NCI-H82 treated with DMSO at 0.1 percent for 48 hours (cell line): ENCODE data around the gene MYLK4.

Source experiments
- DNase-seq: peaks from one replicate; lab custom pipeline; 2025; ENCODE audit not compliant: unreplicated experiment; lab: John Stamatoyannopoulos, UW

MYLK4 gene

DNA sequence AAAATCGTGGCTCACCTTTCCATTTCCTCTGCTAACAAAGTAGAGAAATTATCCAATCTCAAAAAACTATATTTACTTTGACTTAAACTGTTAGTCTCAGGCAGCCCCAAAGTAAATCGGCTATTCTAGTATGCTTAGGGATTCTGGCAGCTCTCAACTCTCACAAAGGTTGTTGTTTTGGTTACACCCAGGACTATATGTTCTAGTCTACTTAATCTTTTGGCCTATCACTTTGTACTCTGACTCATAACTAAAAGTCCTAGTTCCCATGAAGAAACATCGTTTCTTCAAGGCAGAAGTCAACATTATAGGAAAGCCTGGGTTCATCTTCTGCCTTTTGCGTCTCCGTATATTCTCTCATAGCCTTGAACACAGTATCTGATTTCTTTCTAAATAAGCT is 42.3 kb downstream of the MYLK4 start:
- no peak for DNase-seq

DNA sequence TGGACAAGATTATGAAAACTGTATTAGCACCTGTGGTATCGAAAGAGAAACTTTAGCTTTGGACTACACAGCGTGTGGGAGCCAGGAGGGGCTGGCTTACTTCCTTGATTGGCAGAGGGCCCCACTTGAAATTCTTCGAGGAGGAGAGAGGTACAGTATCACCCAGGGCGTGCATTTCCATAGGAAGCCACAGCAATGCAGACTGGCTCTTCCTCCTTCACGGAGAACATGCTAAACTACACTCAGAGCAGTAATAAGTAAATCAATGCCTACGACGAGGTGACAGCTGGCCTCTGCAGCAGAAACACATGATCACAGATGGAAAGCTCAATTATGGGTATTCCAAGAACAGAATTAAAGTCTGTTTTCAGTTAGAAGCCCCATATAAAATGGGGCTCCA is 44.2 kb downstream of the MYLK4 start:
- no peak for DNase-seq

DNA sequence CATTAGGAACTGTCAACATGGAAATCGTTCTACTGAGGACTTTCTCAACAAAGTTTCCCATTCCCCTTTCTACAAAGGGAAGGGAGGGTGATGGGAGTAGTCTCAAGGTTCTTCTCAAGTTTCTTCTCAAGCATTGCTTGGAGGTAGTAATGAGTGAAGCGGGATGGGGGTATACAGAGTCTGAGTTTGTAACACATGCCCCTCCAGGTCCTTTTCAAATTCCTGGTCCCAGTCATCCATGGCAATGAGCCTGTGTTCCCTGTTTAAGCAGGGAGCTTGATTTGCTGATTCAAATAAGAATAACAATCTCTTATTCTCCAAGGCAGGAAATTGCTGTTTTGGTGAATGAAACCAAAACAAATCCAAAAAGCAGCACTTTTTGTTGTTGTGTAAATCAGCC is 45.5 kb downstream of the MYLK4 start:
- DNase-seq, result no peak

DNA sequence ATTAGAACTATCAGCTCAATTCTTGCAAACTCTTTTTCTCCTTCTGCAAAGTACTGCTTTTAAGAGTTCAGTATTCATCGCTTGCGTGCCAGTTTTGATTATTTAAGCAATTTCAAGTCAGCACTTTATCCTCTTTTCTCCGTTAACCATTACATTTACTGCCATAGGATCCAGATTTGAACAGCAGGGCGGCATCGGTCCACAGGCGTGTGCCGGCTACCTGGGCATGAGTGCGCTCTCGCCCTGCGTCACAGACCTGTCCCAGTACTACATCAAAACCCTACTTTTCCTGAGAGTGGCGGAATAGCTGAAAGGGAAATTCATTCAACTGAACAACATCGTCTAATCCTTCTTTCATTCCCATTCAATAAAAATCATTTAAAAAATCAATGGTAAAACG is 53.4 kb downstream of the MYLK4 start:
- DNase-seq, result no peak

DNA sequence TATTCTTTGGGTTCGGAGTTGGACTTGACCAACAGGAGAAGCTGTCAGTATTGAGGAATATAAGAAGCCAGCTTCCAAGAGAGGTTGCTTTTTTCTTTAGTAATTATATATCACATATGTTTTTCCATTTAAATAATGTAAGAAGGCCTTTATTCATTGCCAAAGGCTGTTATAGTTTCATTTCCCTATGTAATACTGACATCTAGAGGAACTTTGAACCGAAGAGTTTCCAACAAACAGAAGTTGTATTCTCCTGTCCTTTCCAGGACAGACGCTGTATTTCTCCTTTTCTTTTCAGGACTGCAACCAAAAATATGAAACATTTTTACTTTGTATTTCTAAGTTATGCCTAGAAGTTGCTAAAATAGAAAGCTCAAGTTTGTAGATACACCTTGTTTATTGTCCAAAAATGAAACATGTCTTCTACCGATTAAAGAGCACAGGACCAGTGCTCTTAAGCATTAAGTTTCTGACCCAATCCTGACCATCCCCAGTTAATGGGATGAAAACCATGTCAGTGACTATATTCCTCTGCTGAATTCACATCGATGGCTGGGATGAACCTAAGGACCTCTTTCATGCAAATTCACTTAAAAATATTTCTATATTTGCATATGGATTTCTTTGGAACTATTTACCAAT is 55.1 kb downstream of the MYLK4 start:
- DNase-seq, result no peak

DNA sequence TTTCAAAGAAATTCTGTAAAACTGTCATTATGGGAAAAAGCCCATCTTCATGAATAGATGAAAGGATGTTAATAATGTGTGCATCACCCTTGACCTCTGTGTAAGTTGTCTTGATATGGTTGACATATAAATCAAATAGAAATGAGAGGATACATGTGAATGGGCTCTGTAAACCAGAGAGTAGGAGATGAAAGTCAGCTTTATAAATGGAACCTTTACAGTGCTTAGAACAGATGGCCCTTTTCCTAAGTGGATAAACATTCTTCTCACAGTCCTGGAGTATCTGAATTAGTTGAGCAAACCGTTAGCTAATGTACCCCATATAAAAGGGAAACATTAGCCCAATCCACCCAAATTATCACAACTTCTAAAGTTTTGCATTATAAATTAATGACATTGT is 57.5 kb downstream of the MYLK4 start:
- DNase-seq, result peak; percentile 74

DNA sequence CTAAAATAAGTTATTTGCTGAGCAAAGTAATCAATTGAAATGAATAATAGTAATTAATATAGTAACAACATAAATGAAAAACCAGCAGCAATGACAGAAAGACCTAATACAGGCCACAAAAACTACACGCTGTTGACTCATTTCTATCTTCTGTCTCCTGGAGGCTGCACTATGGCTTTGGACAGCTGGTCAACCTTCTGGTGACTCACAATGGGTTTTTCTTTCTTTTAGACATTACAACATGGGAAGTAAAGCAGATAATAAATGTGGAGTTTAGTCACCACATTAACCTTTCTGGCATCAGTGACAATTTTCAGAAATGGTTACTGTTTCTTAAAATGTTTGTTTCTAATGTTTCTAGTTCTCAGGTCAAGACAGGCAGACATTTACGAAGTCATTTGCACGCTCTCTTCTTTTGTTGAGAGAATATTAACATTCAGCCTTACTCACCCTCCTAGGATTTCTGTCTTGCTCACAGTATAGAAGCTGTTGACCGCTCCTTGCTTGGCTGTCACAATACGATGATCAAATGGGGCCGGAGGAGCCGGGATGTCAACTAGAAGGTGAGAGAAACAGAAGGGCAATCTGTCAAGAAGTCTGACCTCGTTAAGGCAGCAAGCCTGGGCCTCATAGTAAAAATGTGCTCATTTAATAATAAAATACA is 62.2 kb downstream of the MYLK4 start:
- DNase-seq, result no peak

DNA sequence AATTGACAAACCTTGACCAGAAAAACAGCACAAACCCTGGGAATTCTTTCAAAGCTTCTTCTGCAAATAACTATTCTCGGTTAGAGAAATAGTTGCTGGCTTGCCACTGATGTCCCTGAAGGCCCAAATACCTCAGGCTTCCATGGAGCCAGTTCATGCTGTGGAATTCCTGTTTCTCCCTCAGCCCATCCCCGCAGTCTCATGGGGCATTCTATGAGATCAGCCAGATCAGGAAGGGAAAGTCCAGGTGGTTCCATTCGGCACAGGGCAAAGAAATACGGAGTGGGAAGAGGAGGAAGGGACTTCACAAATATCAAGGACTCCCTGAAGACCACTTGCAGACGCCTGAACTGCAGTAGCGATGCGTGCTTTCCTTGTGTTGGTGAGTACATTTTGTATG is 63.3 kb downstream of the MYLK4 start:
- DNase-seq, result no peak

DNA sequence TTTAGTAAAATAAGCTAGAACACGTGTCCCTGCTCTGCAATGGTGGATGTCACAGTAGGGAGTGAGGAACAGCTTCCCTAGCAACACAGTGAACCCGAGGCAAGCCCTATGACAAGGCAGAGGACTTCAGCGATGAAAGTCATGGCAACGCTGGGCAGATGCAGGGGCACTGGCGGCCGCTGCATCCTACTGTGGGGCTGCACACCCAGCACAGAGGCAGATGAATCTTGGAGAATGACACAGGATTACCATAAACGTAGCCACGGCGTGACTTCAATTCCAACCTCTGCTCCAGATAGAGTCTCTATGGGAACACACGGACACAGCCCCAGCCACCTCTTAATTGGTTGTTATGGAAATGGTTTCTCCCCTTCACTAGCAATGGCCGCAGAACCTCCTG is 64.2 kb downstream of the MYLK4 start:
- DNase-seq, result no peak

DNA sequence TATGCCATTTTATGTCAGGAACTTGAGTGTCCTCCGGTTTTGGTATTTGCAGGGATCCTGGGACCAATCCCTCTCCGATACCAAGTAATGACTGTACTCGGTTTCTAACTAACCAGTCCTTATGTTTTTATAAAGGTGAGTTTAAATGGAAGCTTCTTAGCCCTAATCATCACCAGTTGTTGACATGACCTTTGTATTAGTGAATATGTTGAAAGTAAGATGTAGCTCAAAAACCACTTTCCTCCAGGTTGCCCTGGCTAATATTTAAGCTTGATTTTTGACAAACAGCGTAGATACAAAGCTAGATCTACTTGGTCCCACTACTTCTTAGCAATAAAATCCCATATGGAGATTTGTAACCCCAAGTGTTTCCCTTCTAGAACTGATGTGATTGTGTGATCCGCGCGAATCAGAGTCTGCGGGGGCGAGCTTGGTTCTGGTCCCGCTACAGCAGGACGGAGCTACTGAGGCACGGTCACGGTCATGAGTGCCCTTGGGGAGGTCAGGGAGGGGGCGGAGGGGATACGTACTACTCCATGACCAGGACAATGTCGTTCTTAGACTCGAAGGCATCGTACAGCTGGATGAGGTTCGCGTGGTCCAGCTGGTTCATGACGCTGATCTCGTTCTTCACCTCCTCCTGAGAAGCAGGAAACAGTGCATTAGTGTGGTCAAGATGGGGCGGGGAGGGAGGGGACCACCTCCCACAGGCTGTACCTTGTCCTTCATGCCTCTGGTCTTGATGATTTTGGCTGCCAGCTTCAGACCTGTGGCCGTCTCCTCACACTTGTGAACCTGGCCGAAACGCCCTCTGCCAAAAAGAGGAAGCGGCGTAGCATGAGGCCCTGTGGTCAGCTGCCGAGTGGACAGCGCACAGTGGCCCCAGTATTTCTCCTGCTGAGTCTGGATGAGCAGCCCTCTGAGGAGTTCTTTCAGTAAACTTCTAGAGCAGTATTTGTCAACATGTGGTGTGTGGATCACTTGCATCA is 65.7 kb downstream of the MYLK4 start:
- no peak for DNase-seq

DNA sequence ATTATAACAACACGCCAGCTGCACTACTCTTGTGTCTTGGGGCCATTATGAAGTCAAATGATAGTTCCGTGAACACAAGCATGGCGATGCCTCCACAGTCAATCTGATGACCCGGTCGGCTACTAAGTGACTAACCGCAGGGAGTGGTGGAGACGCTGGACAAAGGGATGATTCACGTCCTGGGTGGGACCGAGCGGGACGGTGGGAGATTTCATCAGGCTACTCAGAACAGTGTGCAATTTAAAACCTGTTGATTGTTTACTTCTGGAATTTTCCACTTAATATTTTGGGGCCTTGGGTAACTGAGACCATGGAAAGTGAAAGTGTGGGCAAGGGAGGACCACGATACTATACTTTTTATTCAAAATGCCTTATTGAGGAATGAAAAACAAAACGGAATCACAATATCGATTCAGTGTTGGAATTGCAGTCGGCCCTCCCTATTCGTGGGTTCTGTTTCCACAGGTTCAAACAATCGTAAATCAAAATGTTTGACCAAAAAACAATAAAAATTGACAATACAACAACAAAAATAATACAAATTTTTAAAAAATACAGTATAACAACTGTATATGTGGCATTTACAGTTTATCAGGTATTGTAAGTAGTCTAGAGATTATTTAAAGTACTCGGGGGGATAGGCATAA is 66.5 kb downstream of the MYLK4 start:
- DNase-seq, result no peak

DNA sequence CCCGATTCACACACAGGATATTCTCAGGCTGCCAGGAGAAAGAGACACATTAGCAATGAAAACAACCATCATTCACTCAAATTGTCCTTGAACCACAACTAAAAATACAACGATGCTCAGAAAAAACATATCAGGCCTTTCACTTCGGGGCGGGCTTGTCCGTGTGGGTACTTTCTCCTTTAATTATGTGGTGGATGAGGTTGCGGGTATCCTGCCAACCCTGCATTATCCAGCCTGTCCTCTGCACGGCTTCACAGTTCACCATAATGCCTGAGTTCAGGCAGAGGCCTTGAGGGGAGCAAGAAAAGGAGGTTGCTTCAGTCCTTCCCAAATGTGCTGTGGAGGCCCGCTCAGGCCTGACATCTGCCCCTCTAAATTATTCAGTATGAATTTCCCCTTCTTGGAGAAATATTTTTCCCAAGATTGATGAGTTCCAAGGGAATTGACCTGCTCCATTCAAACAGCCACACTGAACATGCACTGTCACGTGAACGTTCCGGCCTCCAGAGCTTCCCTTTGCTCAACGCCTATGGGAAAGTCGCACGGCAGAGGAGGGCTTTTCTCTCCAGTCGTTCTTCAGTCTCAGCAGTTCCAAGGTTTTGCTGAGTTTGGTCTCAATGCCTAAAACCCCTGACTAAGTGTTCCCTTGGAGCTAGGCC is 70.3 kb downstream of the MYLK4 start:
- no peak for DNase-seq

DNA sequence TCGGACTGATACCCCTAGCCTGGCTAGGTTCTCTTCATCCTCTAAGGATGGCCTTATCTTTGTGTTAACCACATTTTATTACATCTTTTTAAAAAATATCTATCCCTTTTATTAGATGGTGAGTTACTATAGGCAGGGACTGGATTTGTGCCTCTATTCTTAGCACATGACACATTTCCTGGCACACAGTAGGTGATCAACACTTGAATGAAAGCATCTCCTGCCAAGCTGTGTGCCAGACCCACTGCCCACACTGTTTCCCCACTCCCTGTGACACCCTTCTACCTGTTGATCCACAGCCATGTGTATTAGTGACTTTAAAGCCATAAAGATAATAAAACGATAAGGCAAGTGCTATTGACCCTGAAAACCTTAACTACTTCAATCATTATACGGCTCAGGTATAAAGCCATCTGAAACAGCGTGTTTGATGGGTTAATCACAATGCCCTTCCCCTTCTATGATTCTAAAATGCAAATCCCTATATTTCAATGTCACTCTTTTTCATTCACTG is 73.6 kb downstream of the MYLK4 start:
- no peak for DNase-seq

DNA sequence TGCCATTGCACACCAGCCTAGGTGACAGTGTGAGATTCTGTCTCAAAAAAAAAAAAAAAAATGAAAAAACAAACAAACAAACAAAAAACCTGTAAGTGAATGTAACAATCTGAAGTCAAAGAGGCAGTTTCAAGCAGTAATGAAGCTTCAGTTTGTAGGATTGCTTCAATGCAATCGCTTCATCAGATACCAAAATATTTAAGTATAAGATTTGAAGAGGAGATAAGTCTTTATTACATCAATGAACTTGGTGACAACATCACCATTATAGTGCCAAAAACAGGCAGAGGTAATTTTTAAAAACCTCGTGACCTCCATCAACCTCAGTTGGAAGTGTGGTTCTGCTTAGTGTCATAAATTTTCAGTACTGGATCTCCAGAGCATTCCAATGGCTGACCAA is 74.7 kb downstream of the MYLK4 start:
- no peak for DNase-seq

DNA sequence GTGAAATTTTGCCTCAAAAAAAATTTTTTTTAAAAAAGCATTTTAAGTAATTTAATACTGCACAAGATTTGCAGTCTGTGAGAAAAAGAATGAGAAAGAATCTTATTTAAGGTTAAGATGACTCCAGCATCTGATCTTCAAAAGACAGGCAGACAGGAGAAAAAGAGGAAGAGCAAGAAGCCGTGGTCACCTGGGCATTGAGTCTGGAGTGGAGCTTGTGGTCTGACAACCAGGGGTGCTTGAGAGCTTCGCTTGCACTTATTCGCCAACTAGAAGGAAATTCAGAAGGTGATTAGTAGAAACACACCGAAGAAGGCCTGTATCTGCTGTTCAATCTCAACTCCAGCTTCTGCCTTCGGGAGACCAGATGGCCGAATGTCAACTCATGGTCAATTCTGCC is 75.9 kb downstream of the MYLK4 start:
- DNase-seq, result no peak

DNA sequence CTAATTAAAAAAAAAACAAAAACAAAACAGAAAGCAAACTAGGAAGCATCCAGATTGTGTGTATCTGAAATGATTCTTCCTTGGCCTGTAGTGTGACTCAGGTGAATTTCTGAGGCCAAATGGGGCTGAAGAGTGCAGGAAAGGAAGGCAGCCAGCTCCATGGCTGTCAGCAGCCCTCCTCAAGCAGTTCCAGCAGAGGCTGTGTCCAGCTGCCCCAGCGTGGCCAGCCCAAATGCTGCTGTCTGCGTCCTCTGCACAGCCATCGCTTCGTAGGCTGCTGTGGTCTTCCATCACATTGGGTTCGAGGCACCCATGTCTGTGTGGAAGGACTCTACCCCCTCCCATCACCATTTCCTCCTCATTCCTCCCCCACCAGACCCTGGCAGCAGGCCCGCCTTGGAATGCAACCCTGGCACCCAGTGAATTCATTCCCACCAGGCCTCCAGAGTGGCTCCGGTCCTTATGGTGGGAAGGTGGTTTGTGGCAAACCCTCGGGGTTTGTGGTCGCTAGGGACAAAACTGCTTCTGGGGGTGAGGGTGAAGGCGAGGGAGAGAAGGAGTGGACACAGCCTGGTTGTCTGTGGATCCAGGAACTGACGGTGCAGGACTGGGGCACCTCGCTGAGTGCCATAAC is 81.5 kb downstream of the MYLK4 start:
- no peak for DNase-seq

DNA sequence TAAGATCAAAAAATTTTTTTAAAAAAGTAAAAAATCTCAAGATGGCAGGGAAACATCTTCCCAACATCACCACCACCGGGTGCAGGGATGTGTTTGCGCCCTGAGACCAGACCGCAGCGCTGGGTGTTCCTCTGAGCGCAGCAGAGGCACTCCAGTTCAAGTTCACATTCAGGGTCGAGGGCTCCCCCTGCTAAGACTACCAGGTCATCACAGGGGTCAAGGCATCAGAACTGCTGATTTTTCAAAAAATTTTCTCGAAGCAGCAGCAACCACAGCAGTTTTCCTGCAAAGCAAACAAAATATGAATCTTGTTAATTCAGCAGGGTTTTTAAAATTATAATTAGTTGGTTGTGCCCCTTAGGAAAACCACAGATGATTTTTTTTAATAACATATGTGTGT is 83.1 kb downstream of the MYLK4 start:
- DNase-seq, result no peak

DNA sequence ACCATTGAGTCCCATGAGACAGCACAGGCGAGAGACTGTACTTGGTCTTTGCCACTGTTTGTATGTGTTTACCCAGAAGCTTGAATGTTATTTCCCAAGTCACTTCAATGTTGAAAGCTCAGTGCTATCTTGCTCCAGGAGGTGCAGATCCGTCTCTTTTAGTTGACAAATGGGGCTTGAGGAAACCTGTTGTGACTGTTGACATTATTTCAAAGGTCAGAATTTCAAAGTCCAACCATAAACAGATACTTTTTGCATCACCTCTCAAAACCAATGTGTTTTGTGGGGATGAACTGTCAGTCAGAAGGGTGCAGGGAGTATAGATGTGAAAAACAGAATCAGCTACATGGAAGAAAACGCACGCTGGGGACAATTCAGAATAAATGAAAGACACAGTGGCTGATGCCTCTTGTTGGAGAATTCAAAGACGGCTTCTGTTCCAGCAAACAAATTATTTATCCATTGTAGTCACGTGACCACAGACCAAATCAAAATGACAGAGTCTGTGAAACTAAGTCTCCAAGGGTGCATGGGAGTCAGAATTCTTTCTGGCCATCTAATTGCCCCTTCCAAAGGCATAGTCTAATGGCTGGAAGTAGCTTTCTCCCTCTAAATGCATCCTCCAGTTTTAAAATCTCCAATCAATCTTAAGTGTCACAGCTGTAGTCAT is 83.7 kb downstream of the MYLK4 start:
- DNase-seq, result no peak

DNA sequence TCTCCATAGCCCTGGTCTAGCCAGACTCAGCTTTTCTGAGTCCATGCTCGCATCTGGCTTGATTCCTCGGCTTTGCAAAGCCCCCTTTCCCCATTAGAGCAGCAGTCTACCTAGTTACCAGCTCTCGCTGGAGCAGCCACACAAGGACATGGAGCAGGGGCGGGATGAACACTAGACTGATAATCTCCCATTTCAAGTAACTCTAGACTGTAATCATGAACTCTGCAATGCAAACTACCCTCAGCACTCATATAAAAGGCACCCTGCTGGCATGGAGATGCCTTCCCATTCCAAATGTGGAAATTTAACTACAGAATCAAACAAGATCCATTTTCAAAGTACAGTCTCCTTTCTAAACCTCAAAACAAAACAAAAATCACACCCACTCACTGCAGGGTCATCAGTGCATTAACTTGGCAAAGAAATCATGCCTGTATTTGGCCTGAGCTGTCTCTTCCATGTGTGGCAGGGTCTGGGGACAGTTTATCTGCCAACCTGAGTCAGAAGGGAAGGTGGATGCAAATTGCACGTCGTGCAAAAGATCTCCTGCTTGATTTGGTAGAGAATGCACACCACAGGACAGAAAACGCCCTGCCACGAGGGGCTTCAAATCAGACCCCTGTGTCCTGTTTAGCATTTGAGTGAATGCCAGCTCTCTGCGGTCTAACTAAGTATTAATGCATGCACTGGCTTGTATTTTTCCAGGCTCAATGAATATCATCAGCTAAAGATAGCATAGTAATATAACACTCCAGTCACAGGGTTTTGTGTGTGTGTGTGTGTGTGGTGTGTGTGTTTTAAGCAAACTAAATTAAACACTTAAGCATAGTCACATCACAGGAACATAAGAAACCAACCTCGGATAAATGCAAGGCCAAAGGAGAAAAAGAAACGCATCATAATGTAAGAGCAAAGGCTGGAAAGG is 85.3 kb downstream of the MYLK4 start:
- no peak for DNase-seq
